Lower leg skin (tissue), 3 donors: ENCODE data around the gene CDC42EP5.

Experiments
- CTCF ChIP-seq, 3 donors: fragments of 450-650 bp; IDR thresholded peaks; one replicate each; pipeline ENCODE4 v1.5.1; 2016; ENCODE audit warnings: antibody characterized with exemption in 3 of 3, mild to moderate bottlenecking in 3 of 3, moderate library complexity in 2 of 3
- POLR2A ChIP-seq, 2 donors: fragments of 450-650 bp; IDR thresholded peaks; one replicate each; pipeline ENCODE4 v1.6.1; 2016 to 2017; ENCODE audit warnings: antibody characterized with exemption in 2 of 2, mild to moderate bottlenecking in 1 of 2, moderate library complexity in 1 of 2

GRCh38 chr19:54432144-54432738, 40.9 kb downstream of the CDC42EP5 start:
- TF ChIP-seq CTCF (IDR thresholded peaks at IDR 0.05) (no peak), POLR2A (IDR thresholded peaks at IDR 0.05) (no peak)
